Cardiac muscle cell (in vitro differentiated cells and primary cell): ENCODE measurements around the gene SDR42E2. TPM values are rescaled to one million over a fixed set of nuclear protein-coding genes. Genes with fewer than 3 reads are reported as not detected.
A peak's percentile ranks its signal among the peaks of the same experiment; 100 is the strongest.

Source experiments
- DNase-seq, 2 donors: peaks; one replicate each; pipeline versions ENCODE4 v3.0.0 to v3.0.0-alpha.2; 2010 to 2017; ENCODE audit warnings: low read depth in 1 of 2, low spot score in 1 of 2
- H3K27ac ChIP-seq: fragments of 200-600 bp; sonication (generic); 2 replicates; pipeline ENCODE4 v1.5.1; 2016
- H3K27me3 ChIP-seq: fragments of 200-600 bp; sonication (generic); 2 replicates; pipeline ENCODE4 v1.6.0; 2016; ENCODE audit warnings: control low read depth
- H3K36me3 ChIP-seq: fragments of 200-600 bp; sonication (generic); 2 replicates; pipeline ENCODE4 v1.5.1; 2016; ENCODE audit warnings: control low read depth
- H3K4me1 ChIP-seq: fragments of 200-600 bp; sonication (generic); 2 replicates; pipeline ENCODE4 v1.8.1; 2017; ENCODE audit warnings: low read depth, mild to moderate bottlenecking, mixed run types
- H3K4me3 ChIP-seq: fragments of 200-600 bp; sonication (generic); 2 replicates; pipeline ENCODE4 v1.5.1; 2016; ENCODE audit warnings: mild to moderate bottlenecking
- H3K9me3 ChIP-seq: fragments of 200-600 bp; sonication (generic); 2 replicates; pipeline ENCODE4 v1.5.1; 2017; ENCODE audit warnings: low read depth, mild to moderate bottlenecking, control low read depth
- CTCF ChIP-seq: IDR thresholded peaks from 2 replicates; pipeline ENCODE4 v1.5.1; 2012; ENCODE audit warnings: low read depth, mild to moderate bottlenecking, low read length
- polyA plus RNA-seq: library from polyadenylated mRNA; unstranded; fragments of >200 nt; fragmentation: Nextera tagmentation; extraction: Ambion mirVana; gene quantifications from 2 replicates; pipeline ENCODE4 v1.2.1, GENCODE V29; 2016
- total RNA-seq: library from RNA; depleted of rRNA; stranded (reverse); fragments of >200 nt; gene quantifications from 2 replicates; pipeline ENCODE4 v1.2.3, GENCODE V29; 2016

SDR42E2 gene
- total and polyA plus RNA-seq, 2 experiments from 2014 or later, result 0.06 TPM; not detected in 1

GRCh38 chr16:22206013-22206841 is 43.9 kb downstream of the SDR42E2 start, which contains the start of gene EEF2K:
TSS of gene EEF2K (plus strand) at chr16:22206278. CDS start at chr16:22225730, 19,452 bp downstream.
- H3K36me3 ChIP-seq, result no peaks in the 10 kb centered on the region
- peak; percentile 96 to 98 for DNase-seq
- H3K27me3 ChIP-seq, result no peaks in the 10 kb centered on the region
- no peaks in the 10 kb centered on the region for H3K9me3 ChIP-seq
- peak within 1 kb of the TSS; percentile 71 for H3K27ac ChIP-seq
- TF ChIP-seq CTCF, result peak; percentile 64
- peak within 1 kb of the TSS; percentile 85 for H3K4me3 ChIP-seq
- no peaks in the 10 kb centered on the region for H3K4me1 ChIP-seq

GRCh38 chr16:22206842-22207714 is 44.8 kb downstream of the SDR42E2 start:
- no peaks in the 10 kb centered on the region for H3K27me3 ChIP-seq
- H3K9me3 ChIP-seq, result no peaks in the 10 kb centered on the region
- H3K4me1 ChIP-seq, result no peaks in the 10 kb centered on the region
- peak; percentile 46 to 84 for DNase-seq
- peak overlapping the region; percentile 85 for H3K4me3 ChIP-seq
- no peak overlapping the region for H3K27ac ChIP-seq
- no peaks in the 10 kb centered on the region for H3K36me3 ChIP-seq
- no peak for TF ChIP-seq CTCF

GRCh38 chr16:22207715-22208360 is 45.5 kb downstream of the SDR42E2 start:
- no peak for TF ChIP-seq CTCF
- DNase-seq, result no peak
- Histone ChIP-seq H3K9me3 (no peaks in the 10 kb centered on the region), H3K27ac (no peak overlapping the region), H3K36me3 (no peaks in the 10 kb centered on the region), H3K4me1 (no peaks in the 10 kb centered on the region), H3K4me3 (no peak overlapping the region), H3K27me3 (no peaks in the 10 kb centered on the region)

GRCh38 chr16:22210285-22210684 is 48.0 kb downstream of the SDR42E2 start:
- no peak for TF ChIP-seq CTCF

GRCh38 chr16:22210854-22211253 is 48.5 kb downstream of the SDR42E2 start:
- Histone ChIP-seq H3K4me3 (no peak overlapping the region), H3K4me1 (no peaks in the 10 kb centered on the region), H3K9me3 (no peaks in the 10 kb centered on the region), H3K27me3 (no peaks in the 10 kb centered on the region), H3K36me3 (no peaks in the 10 kb centered on the region), H3K27ac (no peak overlapping the region)
- TF ChIP-seq CTCF, result no peak
- no peak for DNase-seq

More at GRCh38 chr16:22210285-22210684, 48.0 kb downstream of the SDR42E2 start:
- no peak for DNase-seq
- Histone ChIP-seq H3K4me1 (no peaks in the 10 kb centered on the region), H3K4me3 (no peak overlapping the region), H3K27ac (no peak overlapping the region), H3K27me3 (no peaks in the 10 kb centered on the region), H3K36me3 (no peaks in the 10 kb centered on the region), H3K9me3 (no peaks in the 10 kb centered on the region)
